ENCODE data around the gene RAX2. TPM values are rescaled to one million over a fixed set of nuclear protein-coding genes. Genes with fewer than 3 reads are reported as not detected.

Gene RAX2
- total and polyA plus RNA-seq, 10 donors = not detected

GRCh38 chr19:3792114-3792513 is 20.1 kb upstream of the RAX2 start:
- no peak for DNase-seq
- Histone ChIP-seq H3K9me3 (peaks cover 0 to 22% (median 15%) of the 10 kb centered on the region in 8 donors), H3K4me1 (no peaks in the 10 kb centered on the region), H3K27me3 (replicated peaks in 1 of 7) (peaks cover 0 to 2% (median 0%) of the 10 kb centered on the region in 7 donors), H3K4me3 (no peak overlapping the region), H3K36me3 (no peaks in the 10 kb centered on the region), H3K27ac (no peak overlapping the region)
- TF ChIP-seq POLR2AphosphoS5 (IDR thresholded peaks at IDR 0.05) (no peak), CTCF (IDR thresholded peaks at IDR 0.05 in 8 of 11, conservative IDR thresholded peaks at IDR 0.05 in 3 of 11) (no peak), POLR2A (IDR thresholded peaks at IDR 0.05) (no peak)
- WGBS, 5 donors = 81 to 95% (median 89%) methylated on average over 3 of the region's 3 CpGs
- intact Hi-C loops (cut with DNase I; ENCODE audit: low total_unique reads) = no loop called here

GRCh38 chr19:3790941-3791340 is 18.9 kb upstream of the RAX2 start:
- intact Hi-C loops (cut with DNase I; ENCODE audit: low total_unique reads) = no loop called here
- Histone ChIP-seq H3K4me1 (peaks cover 0 to 9% (median 4%) of the 10 kb centered on the region in 6 donors), H3K27ac (no peak overlapping the region), H3K4me3 (no peak overlapping the region), H3K27me3 (replicated peaks in 1 of 7) (peaks cover 0 to 13% (median 2%) of the 10 kb centered on the region in 7 donors), H3K9me3 (peaks cover 0 to 10% (median 4%) of the 10 kb centered on the region in 8 donors), H3K36me3 (no peaks in the 10 kb centered on the region)
- no peak for DNase-seq
- WGBS, 5 donors = 75 to 92% (median 83%) methylated on average over 7 of the region's 7 CpGs
- no peak for TF ChIP-seq CTCF (IDR thresholded peaks at IDR 0.05 in 8 of 11, conservative IDR thresholded peaks at IDR 0.05 in 3 of 11)
- TF ChIP-seq POLR2A (IDR thresholded peaks at IDR 0.05) = no peak
- no peak for TF ChIP-seq POLR2AphosphoS5 (IDR thresholded peaks at IDR 0.05)

GRCh38 chr19:3790209-3790734 is 18.2 kb upstream of the RAX2 start:
- 72 to 85% (median 81%) methylated on average over 6 of the region's 6 CpGs for WGBS, 5 donors
- DNase-seq = no peak
- Histone ChIP-seq H3K4me3 (no peak overlapping the region), H3K27me3 (replicated peaks in 1 of 7) (peaks cover 0 to 20% (median 9%) of the 10 kb centered on the region in 7 donors), H3K4me1 (peaks cover 3 to 16% (median 10%) of the 10 kb centered on the region in 6 donors), H3K27ac (peak overlapping the region in 2 of 8 donors; percentile 13 to 61), H3K36me3 (no peaks in the 10 kb centered on the region), H3K9me3 (peaks cover 0 to 8% (median 3%) of the 10 kb centered on the region in 8 donors)
- no peak for TF ChIP-seq POLR2A (IDR thresholded peaks at IDR 0.05)
- TF ChIP-seq CTCF (IDR thresholded peaks at IDR 0.05 in 8 of 11, conservative IDR thresholded peaks at IDR 0.05 in 3 of 11) = no peak
- TF ChIP-seq POLR2AphosphoS5 (IDR thresholded peaks at IDR 0.05) = no peak
- intact Hi-C loops (cut with DNase I; ENCODE audit: low total_unique reads) = no loop called here

- Histone ChIP-seq H3K36me3 (peaks cover 0 to under 1% (median 0%) of the 10 kb centered on the region in 6 donors), H3K4me3 (no peak overlapping the region), H3K27me3 (replicated peaks in 1 of 7) (peaks cover 0 to 30% (median 16%) of the 10 kb centered on the region in 7 donors), H3K4me1 (peaks cover 4 to 26% (median 19%) of the 10 kb centered on the region in 6 donors), H3K9me3 (peaks cover 0 to 8% (median 3%) of the 10 kb centered on the region in 8 donors), H3K27ac (peak overlapping the region in 5 of 8 donors; percentile 36 to 68 (median 48))
- DNase-seq = peak; percentile 74
- no peak for TF ChIP-seq POLR2AphosphoS5 (IDR thresholded peaks at IDR 0.05)
- WGBS, 5 donors = 46 to 58% (median 53%) methylated on average over 15 to 16 of the region's 16 CpGs
- intact Hi-C loops (cut with DNase I; ENCODE audit: low total_unique reads) = no loop called here
Observed at GRCh38 chr19:3788996-3789778, 17.2 kb upstream of the RAX2 start.
